H1 (cell line): ENCODE data around the gene ARID1B. TPM values are rescaled to one million over a fixed set of nuclear protein-coding genes. Genes with fewer than 3 reads are reported as not detected.

Source experiments
- CTCF ChIA-PET: fragments of 300-600 bp; sonication (Branson Sonifier 250); formaldehyde crosslinking; loops from one replicate; lab custom pipeline; 2021; ENCODE audit not compliant: partially characterized antibody; lab: Charles Lee
- POLR2A ChIA-PET: fragments of 300-600 bp; sonication (Branson Sonifier 250); formaldehyde crosslinking; loops from one replicate; lab custom pipeline; 2021; ENCODE audit warnings: inconsistent platforms; ENCODE audit not compliant: partially characterized antibody; lab: Charles Lee
- DNase-seq, 2 experiments: peaks; one replicate each; pipeline versions ENCODE4 v3.0.0 to v3.0.0-alpha.2; 2010 to 2022; ENCODE audit warnings: low spot score in 2 of 2, low read depth in 1 of 2, mixed read lengths in 1 of 2
- FAIRE-seq: peaks from 2 replicates; lab custom pipeline; 2011; peaks lifted over from hg19 to GRCh38; lab: Jason Lieb, UNC
- H2AFZ ChIP-seq: 2 replicates; pipeline ENCODE4 v1.8.1; 2012; ENCODE audit warnings: low read length, inconsistent platforms
- H2AK5ac ChIP-seq: 2 replicates; pipeline ENCODE4 v1.6.1; 2013; ENCODE audit warnings: low read depth, low read length
- H2BK120ac ChIP-seq: replicated peaks from 2 replicates; pipeline ENCODE3; 2013; ENCODE audit warnings: low read depth, low read length, inconsistent platforms
- H2BK12ac ChIP-seq: 2 replicates; pipeline ENCODE4 v1.6.1; 2013; ENCODE audit warnings: low read depth, low read length
- H2BK15ac ChIP-seq: 2 replicates; pipeline ENCODE4 v1.6.1; 2013; ENCODE audit warnings: low read length
- H2BK20ac ChIP-seq: 2 replicates; pipeline ENCODE4 v1.6.1; 2013; ENCODE audit warnings: low read length
- H2BK5ac ChIP-seq: 2 replicates; pipeline ENCODE4 v1.6.1; 2013; ENCODE audit warnings: low read depth, low read length
- H3K14ac ChIP-seq: 2 replicates; pipeline ENCODE4 v1.6.1; 2013; ENCODE audit warnings: inconsistent platforms; ENCODE audit not compliant: insufficient read length
- H3K18ac ChIP-seq: 2 replicates; pipeline ENCODE4 v1.6.1; 2013; ENCODE audit warnings: low read length; ENCODE audit errors: extremely low read depth
- H3K23ac ChIP-seq: 2 replicates; pipeline ENCODE4 v1.6.1; 2013; ENCODE audit warnings: inconsistent platforms; ENCODE audit not compliant: insufficient read length
- H3K23me2 ChIP-seq: 2 replicates; pipeline ENCODE4 v1.6.1; 2013; ENCODE audit warnings: low read depth, low read length
- H3K27ac ChIP-seq: 2 replicates; pipeline ENCODE4 v1.6.1; 2011; ENCODE audit warnings: low read depth, low read length, inconsistent platforms
- H3K27me3 ChIP-seq, 4 experiments: replicated peaks in 1 of 4; 1 replicate in 1 of 4; 2 replicates in 3 of 4; pipeline versions ENCODE4 v1.6.1 to v1.8.1; 2011 to 2013; ENCODE audit warnings: low read length in 3 of 4, mild to moderate bottlenecking in 3 of 4, inconsistent platforms in 2 of 4, mixed read lengths in 2 of 4, moderate library complexity in 1 of 4; ENCODE audit not compliant: control insufficient read depth in 3 of 4, insufficient read depth in 3 of 4; ENCODE audit errors: extremely low read depth in 1 of 4
- H3K36me3 ChIP-seq, 4 experiments: 2 replicates each; pipeline versions ENCODE4 v1.6.1 to v1.8.1; 2011 to 2013; ENCODE audit warnings: mild to moderate bottlenecking in 4 of 4, low read length in 3 of 4, moderate library complexity in 2 of 4, control low read depth in 1 of 4, inconsistent platforms in 1 of 4; ENCODE audit not compliant: insufficient read depth in 4 of 4, control insufficient read depth in 2 of 4
- H3K4ac ChIP-seq: replicated peaks from 2 replicates; pipeline ENCODE3; 2013; ENCODE audit warnings: low read length, low read depth, mixed read lengths, inconsistent platforms; ENCODE audit not compliant: insufficient read length
- H3K4me1 ChIP-seq, 4 experiments: replicated peaks in 1 of 4; 1 replicate in 1 of 4; 2 replicates in 3 of 4; pipeline versions ENCODE4 v1.6.1 to v1.8.1; 2011 to 2013; ENCODE audit warnings: low read length in 3 of 4, inconsistent platforms in 2 of 4, mixed read lengths in 1 of 4; ENCODE audit not compliant: insufficient read depth in 4 of 4, control insufficient read depth in 3 of 4
- H3K4me2 ChIP-seq, 2 experiments: 2 replicates each; pipeline versions ENCODE4 v1.6.1 to v1.8.1; 2011 to 2013; ENCODE audit warnings: low read depth in 2 of 2, low read length in 2 of 2, control low read depth in 1 of 2, inconsistent platforms in 1 of 2, mild to moderate bottlenecking in 1 of 2; ENCODE audit not compliant: insufficient read depth in 1 of 2
- H3K4me3 ChIP-seq, 4 experiments: fragments of 200-600, 300-600 bp in 1 of 4; sonication (generic), shearing (Covaris generic), sonication (Bioruptor Twin) in 1 of 4; 2 replicates each; pipeline versions ENCODE4 v1.5.1 to v1.8.1; 2011 to 2016; ENCODE audit warnings: low read length in 4 of 4, low read depth in 3 of 4, control low read depth in 2 of 4, inconsistent platforms in 2 of 4, mild to moderate bottlenecking in 2 of 4, mixed read lengths in 1 of 4, moderate library complexity in 1 of 4; ENCODE audit not compliant: insufficient read depth in 2 of 4; ENCODE audit errors: extremely low read depth in 1 of 4
- H3K56ac ChIP-seq: replicated peaks from 2 replicates; pipeline ENCODE3; 2013; ENCODE audit warnings: low read depth, mild to moderate bottlenecking, mixed read lengths, low read length, inconsistent platforms; ENCODE audit not compliant: insufficient read length
- H3K79me1 ChIP-seq: 2 replicates; pipeline ENCODE4 v1.6.1; 2013; ENCODE audit warnings: low read depth, low read length, control low read depth
- H3K79me2 ChIP-seq, 2 experiments: 2 replicates each; pipeline versions ENCODE4 v1.6.1 to v1.8.1; 2012 to 2013; ENCODE audit warnings: low read length in 2 of 2, mild to moderate bottlenecking in 2 of 2, inconsistent platforms in 1 of 2; ENCODE audit not compliant: insufficient read depth in 2 of 2, control insufficient read depth in 1 of 2
- H3K9ac ChIP-seq, 4 experiments: replicated peaks in 1 of 4; 1 replicate in 1 of 4; 2 replicates in 3 of 4; pipeline versions ENCODE4 v1.6.1 to v1.8.1; 2011 to 2013; ENCODE audit warnings: low read depth in 3 of 4, low read length in 3 of 4, control low read depth in 2 of 4, mild to moderate bottlenecking in 2 of 4, moderate library complexity in 2 of 4, inconsistent platforms in 1 of 4; ENCODE audit errors: extremely low read depth in 1 of 4
- H3K9me3 ChIP-seq, 2 experiments: 2 replicates each; pipeline versions ENCODE4 v1.6.1 to v1.8.1; 2012 to 2013; ENCODE audit warnings: mild to moderate bottlenecking in 2 of 2, moderate library complexity in 2 of 2, control low read depth in 1 of 2, inconsistent platforms in 1 of 2, low read depth in 1 of 2, low read length in 1 of 2, mixed read lengths in 1 of 2; ENCODE audit not compliant: insufficient read depth in 2 of 2
- H4K20me1 ChIP-seq, 2 experiments: replicated peaks in 1 of 2; 2 replicates each; pipeline versions ENCODE3 to v1.8.1; 2011 to 2013; ENCODE audit warnings: inconsistent platforms in 2 of 2, low read length in 2 of 2, mild to moderate bottlenecking in 1 of 2; ENCODE audit not compliant: insufficient read depth in 2 of 2, control insufficient read depth in 1 of 2
- H4K5ac ChIP-seq: 2 replicates; pipeline ENCODE4 v1.6.1; 2013; ENCODE audit warnings: low read length, low read depth, mixed read lengths, inconsistent platforms; ENCODE audit not compliant: insufficient read length
- H4K8ac ChIP-seq: 2 replicates; pipeline ENCODE4 v1.8.0; 2013; ENCODE audit warnings: mild to moderate bottlenecking, moderate library complexity, low read length, inconsistent platforms; ENCODE audit not compliant: insufficient read depth; ENCODE audit errors: extremely low read depth
- H4K91ac ChIP-seq: replicated peaks from 2 replicates; pipeline ENCODE3; 2013; ENCODE audit warnings: low read length, mixed read lengths, inconsistent platforms; ENCODE audit not compliant: insufficient read length
- CBX5 ChIP-seq: fragments of 300-800, 300-1000 bp; sonication (generic); IDR thresholded peaks from 2 replicates; pipeline ENCODE4 v1.7.1; 2016; ENCODE audit warnings: antibody characterized with exemption, low read length, low read depth
- CHD1 ChIP-seq: IDR thresholded peaks from 2 replicates; pipeline ENCODE4 v1.6.1; 2012; ENCODE audit warnings: low read depth, low read length, improper control_type of control experiment
- EGR1 ChIP-seq: IDR thresholded peaks from 2 replicates; pipeline ENCODE4 v1.6.1; 2011; ENCODE audit warnings: low read depth, low read length, borderline replicate concordance
- GABPA ChIP-seq: IDR thresholded peaks from 2 replicates; pipeline ENCODE4 v1.6.1; 2011; ENCODE audit warnings: mild to moderate bottlenecking, low read length, moderate library complexity, borderline replicate concordance; ENCODE audit not compliant: insufficient read depth
- JUN ChIP-seq: IDR thresholded peaks from 2 replicates; pipeline ENCODE4 v1.6.1; 2011; ENCODE audit warnings: low read depth, mild to moderate bottlenecking, improper control_type of control experiment, low read length
- KDM4A ChIP-seq: IDR thresholded peaks from one replicate; pipeline ENCODE4 v1.7.1; 2012; ENCODE audit warnings: low read depth, mild to moderate bottlenecking, moderate library complexity, low read length, inconsistent platforms; ENCODE audit not compliant: severe bottlenecking
- MAFK ChIP-seq: IDR thresholded peaks from 2 replicates; pipeline ENCODE4 v1.6.1; 2012; ENCODE audit warnings: low read depth, mild to moderate bottlenecking, improper control_type of control experiment, low read length
- POLR2A ChIP-seq, 2 experiments: IDR thresholded peaks; 1 replicate in 1 of 2; 2 replicates in 1 of 2; pipeline ENCODE4 v1.6.1; 2011; ENCODE audit warnings: low read depth in 2 of 2, low read length in 2 of 2, mild to moderate bottlenecking in 2 of 2; ENCODE audit errors: control extremely low read depth in 1 of 2
- SAP30 ChIP-seq: fragments of 300-600 bp; sonication (generic); IDR thresholded peaks from 2 replicates; pipeline ENCODE4 v1.7.1; 2012; ENCODE audit warnings: low read length, moderate library complexity, mild to moderate bottlenecking, inconsistent platforms; ENCODE audit not compliant: insufficient read depth, insufficient replicate concordance
- SP1 ChIP-seq: IDR thresholded peaks from 2 replicates; pipeline ENCODE4 v1.6.1; 2011; ENCODE audit warnings: low read depth, low read length
- TAF1 ChIP-seq: IDR thresholded peaks from 2 replicates; pipeline ENCODE4 v1.6.1; 2011; ENCODE audit warnings: mild to moderate bottlenecking, low read depth, low read length
- ZNF274 ChIP-seq: IDR thresholded peaks from 2 replicates; pipeline ENCODE4 v1.7.0; 2012; ENCODE audit warnings: low read length, borderline replicate concordance; ENCODE audit errors: extremely low read depth
- WGBS, 2 experiments: shearing (Covaris generic) in 1 of 2; methylation state at CpG; one replicate each; pipeline versions ENCODE4 v1.1.6 to v1.1.7; 2013 to 2015; ENCODE audit warnings: low lambda C conversion rate in 2 of 2, mixed read lengths in 2 of 2, inconsistent platforms in 1 of 2, low coverage in 1 of 2, missing lambda C conversion rate in 1 of 2; ENCODE audit not compliant: insufficient replicate concordance in 2 of 2, insufficient coverage in 1 of 2, insufficient read length in 1 of 2; ENCODE audit errors: extremely low coverage in 1 of 2, missing lambda C conversion rate in 1 of 2; 5-methylcytosine and 5-hydroxymethylcytosine counted together
- polyA plus RNA-seq, 7 experiments: library from polyadenylated mRNA; depleted of rRNA in 3 of 7; stranded (reverse) in 5 of 7; unstranded in 2 of 7; fragments of >200 nt in 5 of 7; fragments of 200-250 nt in 2 of 7; gene quantifications; 1 replicate in 5 of 7; 2 replicates in 1 of 7; 4 replicates in 1 of 7; pipeline versions ENCODE4 v1.2.1 to v1.2.3, GENCODE V29; 2011 to 2013; ENCODE audit warnings: missing spikeins in 2 of 7, mixed read lengths in 2 of 7
- total RNA-seq: library from RNA; stranded (reverse); fragmentation: NEBNext Ultra II Directional; extraction: Animal tissue kit (Norgen Biotek cat#: 25700); gene quantifications from 2 replicates; pipeline ENCODE4 v1.2.1, GENCODE V29; 2021
- TF ChIP-seq, protein P1 (sequence below): IDR thresholded peaks from 2 replicates; pipeline ENCODE4 v1.6.1; 2011; ENCODE audit warnings: low read depth, mild to moderate bottlenecking, low read length; ENCODE audit not compliant: insufficient read depth
- TF ChIP-seq, protein P2 (sequence below): IDR thresholded peaks from 2 replicates; pipeline ENCODE4 v1.6.1; 2012; ENCODE audit warnings: inconsistent platforms

The ARID1B gene
- total and polyA plus RNA-seq, 2 of the 8 experiments (the other 6 are each of a cell fraction or from before 2014, with no cell fraction given), result 24.3 to 70.3 TPM

DNA sequence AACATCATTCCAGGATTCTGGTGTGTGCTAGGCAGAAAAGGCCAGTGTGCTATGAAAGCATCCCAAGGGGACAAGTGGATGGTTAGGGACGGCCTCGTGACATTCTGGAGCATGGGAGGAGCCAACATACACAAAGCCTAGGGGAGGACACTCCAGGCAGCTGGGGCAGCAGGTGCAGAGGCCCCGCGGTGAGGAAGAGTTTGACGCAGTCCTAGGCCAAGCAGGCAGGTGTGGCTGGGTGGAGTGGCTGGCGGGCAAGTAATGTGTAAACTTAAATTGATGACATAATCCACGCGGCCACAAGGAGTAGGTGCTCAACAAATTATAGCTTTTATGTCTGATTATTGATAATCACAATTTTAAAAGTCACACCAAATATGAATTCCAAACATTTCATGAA, 452.5 kb downstream of the ARID1B start:
- H2BK20ac ChIP-seq, result no peak overlapping the region
- no peak overlapping the region for H4K91ac ChIP-seq
- H4K5ac ChIP-seq, result no peak overlapping the region
- no peak overlapping the region for H3K4me3 ChIP-seq
- FAIRE-seq, result no peak
- ChIA-PET POLR2A (no interaction called here), CTCF (interaction anchor here (1.3 to 2.5 kb wide), 5 partner anchors 9 to 90 kb away, joined by 4 to 9 read pairs (median 6); no protein-coding TSS in a partner anchor)
- no peak overlapping the region for H3K23ac ChIP-seq
- H2AK5ac ChIP-seq, result no peak overlapping the region
- H3K4me1 ChIP-seq, result peaks cover 0 to 21% (median 7%) of the 10 kb centered on the region in 4 experiments; a peak in 5 of 7 replicates
- no peaks in the 10 kb centered on the region for H3K79me1 ChIP-seq
- H3K9me3 ChIP-seq, result no peaks in the 10 kb centered on the region
- DNase-seq, result no peak
- no peak overlapping the region for H3K27ac ChIP-seq
- no peak overlapping the region for H3K9ac ChIP-seq
- H3K4ac ChIP-seq, result no peak overlapping the region
- 73% methylated on average over 8 of the region's 8 CpGs; no CpG with 5 or more reads in 1 of the 2 experiments for WGBS, 2 experiments
- H3K14ac ChIP-seq, result no peak overlapping the region
- peaks cover 0 to 10% (median 6%) of the 10 kb centered on the region in 4 experiments; a peak in 6 of 7 replicates for H3K27me3 ChIP-seq
- H2BK5ac ChIP-seq, result no peak overlapping the region
- H3K56ac ChIP-seq, result no peak overlapping the region
- no peaks in the 10 kb centered on the region for H3K23me2 ChIP-seq
- H3K79me2 ChIP-seq, result no peaks in the 10 kb centered on the region
- no peak overlapping the region for H3K18ac ChIP-seq
- H4K8ac ChIP-seq, result no peak overlapping the region
- H3K4me2 ChIP-seq, result peak overlapping the region in 1 of 2 experiments; percentile 28; a peak in 1 of 4 replicates
- H2BK15ac ChIP-seq, result no peak overlapping the region
- H2BK120ac ChIP-seq, result no peak overlapping the region
- H2BK12ac ChIP-seq, result no peak overlapping the region
- no peaks in the 10 kb centered on the region for H3K36me3 ChIP-seq
- H2AFZ ChIP-seq, result no peak overlapping the region
- H4K20me1 ChIP-seq, result peaks cover 0 to 2% of the 10 kb centered on the region in 2 experiments
- TF ChIP-seq KDM4A (no peak), EGR1 (no peak), MAFK (no peak), SAP30 (no peak), CBX5 (no peak), ZNF274 (no peak), CHD1 (no peak), SP1 (no peak), JUN (no peak), GABPA (no peak), POLR2A (IDR thresholded peaks at IDR 0.05; ENCODE audit: control extremely low read depth in 1 of 2, low read depth in 2 of 2, low read length in 2 of 2) (no peak), TAF1 (no peak)
- TF ChIP-seq, protein P1, sequence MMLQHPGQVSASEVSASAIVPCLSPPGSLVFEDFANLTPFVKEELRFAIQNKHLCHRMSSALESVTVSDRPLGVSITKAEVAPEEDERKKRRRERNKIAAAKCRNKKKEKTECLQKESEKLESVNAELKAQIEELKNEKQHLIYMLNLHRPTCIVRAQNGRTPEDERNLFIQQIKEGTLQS, result no peak
- TF ChIP-seq, protein P2, sequence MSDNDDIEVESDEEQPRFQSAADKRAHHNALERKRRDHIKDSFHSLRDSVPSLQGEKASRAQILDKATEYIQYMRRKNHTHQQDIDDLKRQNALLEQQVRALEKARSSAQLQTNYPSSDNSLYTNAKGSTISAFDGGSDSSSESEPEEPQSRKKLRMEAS, result no peak
